WTC11 (cell line): Measurements from ENCODE around the gene TLE7.

Experiments
- FOXK1 ChIP-seq: sonication (generic); formaldehyde crosslinking; IDR thresholded peaks from 2 replicates; pipeline ENCODE4 v1.8.0; 2022; ENCODE audit warnings: mild to moderate bottlenecking, moderate library complexity, missing genetic modification reagents
- IRF2 ChIP-seq: sonication (generic); formaldehyde crosslinking; IDR thresholded peaks from 2 replicates; pipeline ENCODE4 v1.8.0; 2022; ENCODE audit warnings: low read depth, missing genetic modification reagents, borderline replicate concordance
- NR2C2 ChIP-seq: sonication (generic); formaldehyde crosslinking; IDR thresholded peaks from 2 replicates; pipeline ENCODE4 v1.8.0; 2022; ENCODE audit warnings: mild to moderate bottlenecking, missing genetic modification reagents
- SP1 ChIP-seq: sonication (generic); formaldehyde crosslinking; conservative IDR thresholded peaks from 2 replicates; pipeline ENCODE4 v1.8.1; 2022; ENCODE audit warnings: missing genetic modification reagents
- ZNF219 ChIP-seq: sonication (generic); formaldehyde crosslinking; IDR thresholded peaks from 2 replicates; pipeline ENCODE4 v1.8.0; 2023; ENCODE audit warnings: missing genetic modification reagents, mild to moderate bottlenecking, borderline replicate concordance
- ZNF317 ChIP-seq: sonication (generic); formaldehyde crosslinking; IDR thresholded peaks from 2 replicates; pipeline ENCODE4 v1.8.1; 2023; ENCODE audit warnings: low read depth, mild to moderate bottlenecking, moderate library complexity, missing genetic modification reagents, borderline replicate concordance
- TF ChIP-seq, protein P1 (sequence below): fragments of 200-600 bp; IDR thresholded peaks from 2 replicates; pipeline ENCODE4 v1.8.0; 2022; ENCODE audit warnings: antibody characterized with exemption
- TF ChIP-seq, protein P2 (sequence below): fragments of 250-450 bp; sonication (Bioruptor Pico); IDR thresholded peaks from 2 replicates; pipeline ENCODE4 v1.8.0; 2021; ENCODE audit warnings: mild to moderate bottlenecking
- TF ChIP-seq, protein P3 (sequence below): sonication (generic); formaldehyde crosslinking; IDR thresholded peaks from 2 replicates; pipeline ENCODE4 v1.8.1; 2023; ENCODE audit warnings: mild to moderate bottlenecking, missing genetic modification reagents, moderate library complexity
- TF ChIP-seq, protein P4 (sequence below): sonication (generic); formaldehyde crosslinking; IDR thresholded peaks from 2 replicates; pipeline ENCODE4 v1.8.0; 2022; ENCODE audit warnings: mild to moderate bottlenecking, missing genetic modification reagents

DNA sequence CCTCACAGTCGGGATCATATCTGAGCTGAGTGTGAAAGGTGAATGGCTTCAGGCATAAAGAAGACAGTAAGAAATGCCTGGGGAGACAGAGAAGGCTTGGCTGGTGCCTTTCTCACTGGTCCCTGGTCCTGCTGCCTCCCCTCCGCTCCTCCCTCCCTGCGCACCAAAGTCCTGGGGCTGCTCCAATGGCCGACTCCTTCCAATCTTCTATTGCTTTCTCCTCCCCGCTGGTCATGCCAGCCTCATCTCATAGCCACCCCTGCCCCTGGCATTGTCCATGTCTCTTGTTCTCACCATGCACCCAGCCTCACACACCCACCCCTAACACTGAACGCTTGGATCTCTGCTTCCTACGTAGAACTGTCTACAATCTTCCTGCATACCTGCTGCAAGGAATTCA, 18.0 kb downstream of the TLE7 start:
- no peak for TF ChIP-seq IRF2
- TF ChIP-seq ZNF317 (CRISPR knock-in tag): no peak
- TF ChIP-seq, protein P1, sequence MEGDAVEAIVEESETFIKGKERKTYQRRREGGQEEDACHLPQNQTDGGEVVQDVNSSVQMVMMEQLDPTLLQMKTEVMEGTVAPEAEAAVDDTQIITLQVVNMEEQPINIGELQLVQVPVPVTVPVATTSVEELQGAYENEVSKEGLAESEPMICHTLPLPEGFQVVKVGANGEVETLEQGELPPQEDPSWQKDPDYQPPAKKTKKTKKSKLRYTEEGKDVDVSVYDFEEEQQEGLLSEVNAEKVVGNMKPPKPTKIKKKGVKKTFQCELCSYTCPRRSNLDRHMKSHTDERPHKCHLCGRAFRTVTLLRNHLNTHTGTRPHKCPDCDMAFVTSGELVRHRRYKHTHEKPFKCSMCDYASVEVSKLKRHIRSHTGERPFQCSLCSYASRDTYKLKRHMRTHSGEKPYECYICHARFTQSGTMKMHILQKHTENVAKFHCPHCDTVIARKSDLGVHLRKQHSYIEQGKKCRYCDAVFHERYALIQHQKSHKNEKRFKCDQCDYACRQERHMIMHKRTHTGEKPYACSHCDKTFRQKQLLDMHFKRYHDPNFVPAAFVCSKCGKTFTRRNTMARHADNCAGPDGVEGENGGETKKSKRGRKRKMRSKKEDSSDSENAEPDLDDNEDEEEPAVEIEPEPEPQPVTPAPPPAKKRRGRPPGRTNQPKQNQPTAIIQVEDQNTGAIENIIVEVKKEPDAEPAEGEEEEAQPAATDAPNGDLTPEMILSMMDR: no peak
- TF ChIP-seq, protein P2, sequence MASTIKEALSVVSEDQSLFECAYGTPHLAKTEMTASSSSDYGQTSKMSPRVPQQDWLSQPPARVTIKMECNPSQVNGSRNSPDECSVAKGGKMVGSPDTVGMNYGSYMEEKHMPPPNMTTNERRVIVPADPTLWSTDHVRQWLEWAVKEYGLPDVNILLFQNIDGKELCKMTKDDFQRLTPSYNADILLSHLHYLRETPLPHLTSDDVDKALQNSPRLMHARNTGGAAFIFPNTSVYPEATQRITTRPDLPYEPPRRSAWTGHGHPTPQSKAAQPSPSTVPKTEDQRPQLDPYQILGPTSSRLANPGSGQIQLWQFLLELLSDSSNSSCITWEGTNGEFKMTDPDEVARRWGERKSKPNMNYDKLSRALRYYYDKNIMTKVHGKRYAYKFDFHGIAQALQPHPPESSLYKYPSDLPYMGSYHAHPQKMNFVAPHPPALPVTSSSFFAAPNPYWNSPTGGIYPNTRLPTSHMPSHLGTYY: no peak
- TF ChIP-seq, protein P3, sequence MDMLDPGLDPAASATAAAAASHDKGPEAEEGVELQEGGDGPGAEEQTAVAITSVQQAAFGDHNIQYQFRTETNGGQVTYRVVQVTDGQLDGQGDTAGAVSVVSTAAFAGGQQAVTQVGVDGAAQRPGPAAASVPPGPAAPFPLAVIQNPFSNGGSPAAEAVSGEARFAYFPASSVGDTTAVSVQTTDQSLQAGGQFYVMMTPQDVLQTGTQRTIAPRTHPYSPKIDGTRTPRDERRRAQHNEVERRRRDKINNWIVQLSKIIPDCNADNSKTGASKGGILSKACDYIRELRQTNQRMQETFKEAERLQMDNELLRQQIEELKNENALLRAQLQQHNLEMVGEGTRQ (CRISPR knock-in tag): no peak
- TF ChIP-seq NR2C2: no peak
- no peak for TF ChIP-seq SP1 (CRISPR knock-in tag)
- no peak for TF ChIP-seq FOXK1 (CRISPR knock-in tag)
- TF ChIP-seq, protein P4, sequence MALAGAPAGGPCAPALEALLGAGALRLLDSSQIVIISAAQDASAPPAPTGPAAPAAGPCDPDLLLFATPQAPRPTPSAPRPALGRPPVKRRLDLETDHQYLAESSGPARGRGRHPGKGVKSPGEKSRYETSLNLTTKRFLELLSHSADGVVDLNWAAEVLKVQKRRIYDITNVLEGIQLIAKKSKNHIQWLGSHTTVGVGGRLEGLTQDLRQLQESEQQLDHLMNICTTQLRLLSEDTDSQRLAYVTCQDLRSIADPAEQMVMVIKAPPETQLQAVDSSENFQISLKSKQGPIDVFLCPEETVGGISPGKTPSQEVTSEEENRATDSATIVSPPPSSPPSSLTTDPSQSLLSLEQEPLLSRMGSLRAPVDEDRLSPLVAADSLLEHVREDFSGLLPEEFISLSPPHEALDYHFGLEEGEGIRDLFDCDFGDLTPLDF (CRISPR knock-in tag): no peak
- no peak for TF ChIP-seq ZNF219 (CRISPR knock-in tag)
